Measurements from ENCODE around the gene ZC3H12A. TPM values are rescaled to one million over a fixed set of nuclear protein-coding genes. Genes with fewer than 3 reads are reported as not detected.
"Not testable (repeated sequence)": the region's sequence is repeated elsewhere in the genome, so short reads cannot be mapped to it uniquely, and the experiment has no call there.

Gene ZC3H12A
- total and polyA plus RNA-seq, 2 donors (not counting 1 experiment from before 2014, with no cell fraction given), result 73.0 to 170 TPM

GRCh38 chr1:37518929-37519328 lies 44.5 kb downstream of the ZC3H12A start:
- H3K79me2 ChIP-seq (ENCODE audit: control insufficient read depth, insufficient read depth, low read length); H3K27me3 ChIP-seq (replicated peaks in 1 of 4; ENCODE audit: control extremely low read depth in 1 of 4, control insufficient read depth in 3 of 4, insufficient read depth in 4 of 4, low read length in 3 of 4); POLR2A ChIA-PET; H3K36me3 ChIP-seq (replicated peaks in 1 of 2; ENCODE audit: control extremely low read depth in 1 of 2, control insufficient read depth in 1 of 2, extremely low read depth in 1 of 2, insufficient read depth in 2 of 2, low read length in 1 of 2); ATAC-seq (ENCODE audit: low read depth); H3K27me3 Mint-ChIP-seq; CTCF ChIA-PET; H3K9me3 ChIP-seq (ENCODE audit: control extremely low read depth in 1 of 3, control insufficient read depth in 2 of 3, insufficient read depth in 1 of 3, low read length in 2 of 3); H3K27ac ChIP-seq (ENCODE audit: low read length in 2 of 2); H3K9me3 Mint-ChIP-seq (ENCODE audit: insufficient read depth); intact Hi-C loops (cut with micrococcal nuclease); H3K4me2 ChIP-seq (replicated peaks; ENCODE audit: low read depth, low read length, poor library complexity, severe bottlenecking); H4K20me1 ChIP-seq (ENCODE audit: control insufficient read depth, insufficient read depth, low read length, poor library complexity, severe bottlenecking): not testable (repeated sequence)
- peak overlapping the region; percentile 44 for H3K27ac Mint-ChIP-seq
- H2AFZ ChIP-seq (ENCODE audit: insufficient read depth, low read depth, low read length, poor library complexity, severe bottlenecking), result peak overlapping the region; percentile 36
- peak overlapping the region; percentile 85 for H3K4me3 Mint-ChIP-seq
- H3K4me3 ChIP-seq (ENCODE audit: control extremely low read depth in 1 of 5, extremely low read depth in 1 of 5, insufficient read depth in 1 of 5, low read depth in 2 of 5, low read length in 4 of 5), result peak overlapping the region in 2 of 5 experiments; percentile 11 to 43
- H3K4me1 Mint-ChIP-seq, result peaks cover 22% of the 10 kb centered on the region
- peak overlapping the region; percentile 29 for H3K9ac ChIP-seq (ENCODE audit: low read length)
- 86% methylated on average over 15 of the region's 15 CpGs for WGBS (ENCODE audit: insufficient coverage)
- H3K4me1 ChIP-seq (ENCODE audit: control insufficient read depth in 2 of 2, insufficient read depth in 2 of 2, low read length in 2 of 2), result peaks cover 5 to 12% of the 10 kb centered on the region in 2 donors
- DNase-seq, result peak; percentile 23

- Histone ChIP-seq H3K36me3 (replicated peaks in 1 of 2; ENCODE audit: control extremely low read depth in 1 of 2, control insufficient read depth in 1 of 2, extremely low read depth in 1 of 2, insufficient read depth in 2 of 2, low read length in 1 of 2) (no peaks in the 10 kb centered on the region), H3K27ac (ENCODE audit: low read length in 2 of 2) (no peak overlapping the region), H4K20me1 (ENCODE audit: control insufficient read depth, insufficient read depth, low read length, poor library complexity, severe bottlenecking) (no peaks in the 10 kb centered on the region), H3K27me3 (replicated peaks in 1 of 4; ENCODE audit: control extremely low read depth in 1 of 4, control insufficient read depth in 3 of 4, insufficient read depth in 4 of 4, low read length in 3 of 4) (no peaks in the 10 kb centered on the region), H3K4me3 (ENCODE audit: control extremely low read depth in 1 of 5, extremely low read depth in 1 of 5, insufficient read depth in 1 of 5, low read depth in 2 of 5, low read length in 4 of 5) (peak overlapping the region in 3 of 5 experiments; percentile 11 to 43 (median 14)), H3K9me3 (ENCODE audit: control extremely low read depth in 1 of 3, control insufficient read depth in 2 of 3, insufficient read depth in 1 of 3, low read length in 2 of 3) (no peaks in the 10 kb centered on the region), H3K79me2 (ENCODE audit: control insufficient read depth, insufficient read depth, low read length) (no peaks in the 10 kb centered on the region), H2AFZ (ENCODE audit: insufficient read depth, low read depth, low read length, poor library complexity, severe bottlenecking) (peak overlapping the region; percentile 36), H3K4me2 (replicated peaks; ENCODE audit: low read depth, low read length, poor library complexity, severe bottlenecking) (peak overlapping the region; percentile 5), H3K4me1 (ENCODE audit: control insufficient read depth in 2 of 2, insufficient read depth in 2 of 2, low read length in 2 of 2) (peaks cover 5 to 11% of the 10 kb centered on the region in 2 donors), H3K9ac (ENCODE audit: low read length) (peak overlapping the region; percentile 29)
- Mint-ChIP-seq H3K27ac (peak overlapping the region; percentile 32), H3K9me3 (ENCODE audit: insufficient read depth) (peaks cover 3% of the 10 kb centered on the region), H3K27me3 (peaks cover 5% of the 10 kb centered on the region), H3K4me3 (peak overlapping the region; percentile 85), H3K4me1 (peaks cover 21% of the 10 kb centered on the region)
- CTCF ChIA-PET, result no interaction called here
- ATAC-seq (ENCODE audit: low read depth) (no peak), DNase-seq (peak; percentile 21)
- TF ChIP-seq EZH2 (IDR thresholded peaks at IDR 0.05; ENCODE audit: borderline replicate concordance, insufficient read depth, low read depth, low read length, poor library complexity, severe bottlenecking) (no peak), CTCF (IDR thresholded peaks at IDR 0.05) (no peak)
- POLR2A ChIA-PET, result no interaction called here
- intact Hi-C loops (cut with micrococcal nuclease), result no loop called here
These were observed 45.2 kb downstream of the ZC3H12A start for GRCh38 chr1:37519613-37520012.

GRCh38 chr1:37529888-37530287 lies 55.5 kb downstream of the ZC3H12A start:
- H3K4me3 Mint-ChIP-seq; H2AFZ ChIP-seq (ENCODE audit: insufficient read depth, low read depth, low read length, poor library complexity, severe bottlenecking); H3K27me3 ChIP-seq (replicated peaks in 1 of 4; ENCODE audit: control extremely low read depth in 1 of 4, control insufficient read depth in 3 of 4, insufficient read depth in 4 of 4, low read length in 3 of 4); H3K4me2 ChIP-seq (replicated peaks; ENCODE audit: low read depth, low read length, poor library complexity, severe bottlenecking); H4K20me1 ChIP-seq (ENCODE audit: control insufficient read depth, insufficient read depth, low read length, poor library complexity, severe bottlenecking); H3K27ac ChIP-seq (ENCODE audit: low read length in 2 of 2); H3K27ac Mint-ChIP-seq; H3K9me3 ChIP-seq (ENCODE audit: control extremely low read depth in 1 of 3, control insufficient read depth in 2 of 3, insufficient read depth in 1 of 3, low read length in 2 of 3); ATAC-seq (ENCODE audit: low read depth); H3K27me3 Mint-ChIP-seq; intact Hi-C loops (cut with micrococcal nuclease); DNase-seq; H3K4me1 ChIP-seq (ENCODE audit: control insufficient read depth in 2 of 2, insufficient read depth in 2 of 2, low read length in 2 of 2); H3K4me3 ChIP-seq (ENCODE audit: control extremely low read depth in 1 of 5, extremely low read depth in 1 of 5, insufficient read depth in 1 of 5, low read depth in 2 of 5, low read length in 4 of 5); H3K4me1 Mint-ChIP-seq; H3K9ac ChIP-seq (ENCODE audit: low read length); H3K79me2 ChIP-seq (ENCODE audit: control insufficient read depth, insufficient read depth, low read length); POLR2A ChIA-PET; H3K9me3 Mint-ChIP-seq (ENCODE audit: insufficient read depth); CTCF ChIA-PET; H3K36me3 ChIP-seq (replicated peaks in 1 of 2; ENCODE audit: control extremely low read depth in 1 of 2, control insufficient read depth in 1 of 2, extremely low read depth in 1 of 2, insufficient read depth in 2 of 2, low read length in 1 of 2): not testable (repeated sequence)
- WGBS (ENCODE audit: insufficient coverage), result no CpG with 5 or more reads among the region's 1 CpG
